Measurements from ENCODE around the gene KRTAP10-8. TPM values are rescaled to one million over a fixed set of nuclear protein-coding genes. Genes with fewer than 3 reads are reported as not detected.

KRTAP10-8 gene
- polyA plus RNA-seq, 5 donors = not detected

Other genes with a start within 250 kb of the KRTAP10-8 start
- 1 to 10 TPM; 4.2 to 6.6 (median 5.9) TPM for gene LRRC3, start 156.6 kb upstream of the KRTAP10-8 start, polyA plus RNA-seq (ENCODE audit: insufficient read depth in 1 of 5, insufficient read length in 5 of 5, low replicate concordance in 1 of 5)
- gene KRTAP10-1, start 71.9 kb upstream of the KRTAP10-8 start, polyA plus RNA-seq (ENCODE audit: insufficient read depth in 1 of 5, insufficient read length in 5 of 5, low replicate concordance in 1 of 5) = not detected
- not detected for gene KRTAP10-2, start 60.6 kb upstream of the KRTAP10-8 start, polyA plus RNA-seq (ENCODE audit: insufficient read depth in 1 of 5, insufficient read length in 5 of 5, low replicate concordance in 1 of 5)
- not detected for gene KRTAP10-3, start 53.3 kb upstream of the KRTAP10-8 start, polyA plus RNA-seq (ENCODE audit: insufficient read depth in 1 of 5, insufficient read length in 5 of 5, low replicate concordance in 1 of 5)
- not detected for gene KRTAP10-4, start 38.4 kb upstream of the KRTAP10-8 start, polyA plus RNA-seq (ENCODE audit: insufficient read depth in 1 of 5, insufficient read length in 5 of 5, low replicate concordance in 1 of 5)
- not detected for gene KRTAP10-5, start 31.5 kb upstream of the KRTAP10-8 start, polyA plus RNA-seq (ENCODE audit: insufficient read depth in 1 of 5, insufficient read length in 5 of 5, low replicate concordance in 1 of 5)
- not detected for gene KRTAP10-6, start 19.6 kb upstream of the KRTAP10-8 start, polyA plus RNA-seq (ENCODE audit: insufficient read depth in 1 of 5, insufficient read length in 5 of 5, low replicate concordance in 1 of 5)
- not detected for gene KRTAP10-7, start 11.5 kb upstream of the KRTAP10-8 start, polyA plus RNA-seq (ENCODE audit: insufficient read depth in 1 of 5, insufficient read length in 5 of 5, low replicate concordance in 1 of 5)
- gene KRTAP10-9, start 15.0 kb downstream of the KRTAP10-8 start, polyA plus RNA-seq (ENCODE audit: insufficient read depth in 1 of 5, insufficient read length in 5 of 5, low replicate concordance in 1 of 5) = not detected
- gene KRTAP10-10, start 25.3 kb downstream of the KRTAP10-8 start, polyA plus RNA-seq (ENCODE audit: insufficient read depth in 1 of 5, insufficient read length in 5 of 5, low replicate concordance in 1 of 5) = not detected
- gene KRTAP10-11, start 34.3 kb downstream of the KRTAP10-8 start, polyA plus RNA-seq (ENCODE audit: insufficient read depth in 1 of 5, insufficient read length in 5 of 5, low replicate concordance in 1 of 5) = not detected
- gene KRTAP12-4, start 42.6 kb downstream of the KRTAP10-8 start, polyA plus RNA-seq (ENCODE audit: insufficient read depth in 1 of 5, insufficient read length in 5 of 5, low replicate concordance in 1 of 5) = not detected
- not detected for gene KRTAP12-3, start 45.9 kb downstream of the KRTAP10-8 start, polyA plus RNA-seq (ENCODE audit: insufficient read depth in 1 of 5, insufficient read length in 5 of 5, low replicate concordance in 1 of 5)
- not detected for gene KRTAP12-2, start 54.8 kb downstream of the KRTAP10-8 start, polyA plus RNA-seq (ENCODE audit: insufficient read depth in 1 of 5, insufficient read length in 5 of 5, low replicate concordance in 1 of 5)
- gene KRTAP12-1, start 70.1 kb downstream of the KRTAP10-8 start, polyA plus RNA-seq (ENCODE audit: insufficient read depth in 1 of 5, insufficient read length in 5 of 5, low replicate concordance in 1 of 5) = not detected
- gene KRTAP10-12, start 85.1 kb downstream of the KRTAP10-8 start, polyA plus RNA-seq (ENCODE audit: insufficient read depth in 1 of 5, insufficient read length in 5 of 5, low replicate concordance in 1 of 5) = not detected
- gene TSPEAR, start 99.5 kb downstream of the KRTAP10-8 start, polyA plus RNA-seq (ENCODE audit: insufficient read depth in 1 of 5, insufficient read length in 5 of 5, low replicate concordance in 1 of 5) = 1 to 10 TPM; 2.0 to 4.4 (median 3.0) TPM
- gene UBE2G2, start 189.7 kb downstream of the KRTAP10-8 start, polyA plus RNA-seq (ENCODE audit: insufficient read depth in 1 of 5, insufficient read length in 5 of 5, low replicate concordance in 1 of 5) = 100 to 1,000 TPM; 110 to 155 (median 135) TPM
- 100 to 1,000 TPM; 116 to 138 (median 124) TPM for gene SUMO3, start 206.0 kb downstream of the KRTAP10-8 start, polyA plus RNA-seq (ENCODE audit: insufficient read depth in 1 of 5, insufficient read length in 5 of 5, low replicate concordance in 1 of 5)

All from right lung (tissue), 5 donors.